Spleen (tissue), 7 donors: ENCODE measurements around the gene PSMB5.

Experiments
- POLR2A ChIP-seq, 3 donors: fragments of 450-650 bp; IDR thresholded peaks; one replicate each; pipeline ENCODE4 v1.5.1; 2017; ENCODE audit warnings: antibody characterized with exemption in 3 of 3, mild to moderate bottlenecking in 1 of 3
- POLR2AphosphoS5 ChIP-seq, 3 donors: sonication (generic); formaldehyde crosslinking; IDR thresholded peaks; one replicate each; pipeline ENCODE4 v1.5.1; 2017; ENCODE audit warnings: antibody characterized with exemption in 3 of 3
- TF ChIP-seq, protein P1 (sequence below), 11 experiments: fragments of 200-600 bp in 7 of 11; fragments of 450-650 bp in 4 of 11; sonication (generic) in 4 of 11; IDR thresholded peaks in 8 of 11; conservative IDR thresholded peaks in 3 of 11; 1 replicate in 7 of 11; 2 replicates in 4 of 11; pipeline versions ENCODE4 v1.4.0 to v1.8.0; 2016 to 2021; ENCODE audit warnings: antibody characterized with exemption in 11 of 11, inconsistent platforms in 4 of 11, mild to moderate bottlenecking in 1 of 11
- donor health status: DM: no; HTN: no; CAD: no; lungs with moderate emphysema.
- donor health status: DM: no; HTN: no; CAD: no.
- donor health status: DM: no; HTN: no; CAD: no.

DNA sequence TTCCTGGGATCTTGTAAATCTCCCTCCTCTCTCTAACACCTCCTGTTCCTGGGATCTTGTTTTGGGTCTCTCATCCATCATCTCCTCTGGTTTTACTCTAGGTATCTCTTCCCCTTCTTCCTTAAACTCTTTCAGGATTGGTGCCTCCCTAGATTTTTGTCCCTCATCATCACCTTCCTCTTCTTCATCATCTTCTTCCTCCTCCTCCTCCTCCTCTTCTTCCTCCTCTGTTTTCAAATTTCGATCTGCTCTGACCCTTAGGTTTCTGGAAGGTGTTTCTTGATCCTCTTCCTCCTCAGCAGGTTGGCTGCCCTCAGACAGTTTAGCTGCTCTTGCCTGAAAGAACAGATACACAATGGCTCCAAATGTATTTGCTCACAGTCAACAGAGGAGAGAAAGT lies 45.8 kb upstream of the PSMB5 start:
- TF ChIP-seq, protein P1, sequence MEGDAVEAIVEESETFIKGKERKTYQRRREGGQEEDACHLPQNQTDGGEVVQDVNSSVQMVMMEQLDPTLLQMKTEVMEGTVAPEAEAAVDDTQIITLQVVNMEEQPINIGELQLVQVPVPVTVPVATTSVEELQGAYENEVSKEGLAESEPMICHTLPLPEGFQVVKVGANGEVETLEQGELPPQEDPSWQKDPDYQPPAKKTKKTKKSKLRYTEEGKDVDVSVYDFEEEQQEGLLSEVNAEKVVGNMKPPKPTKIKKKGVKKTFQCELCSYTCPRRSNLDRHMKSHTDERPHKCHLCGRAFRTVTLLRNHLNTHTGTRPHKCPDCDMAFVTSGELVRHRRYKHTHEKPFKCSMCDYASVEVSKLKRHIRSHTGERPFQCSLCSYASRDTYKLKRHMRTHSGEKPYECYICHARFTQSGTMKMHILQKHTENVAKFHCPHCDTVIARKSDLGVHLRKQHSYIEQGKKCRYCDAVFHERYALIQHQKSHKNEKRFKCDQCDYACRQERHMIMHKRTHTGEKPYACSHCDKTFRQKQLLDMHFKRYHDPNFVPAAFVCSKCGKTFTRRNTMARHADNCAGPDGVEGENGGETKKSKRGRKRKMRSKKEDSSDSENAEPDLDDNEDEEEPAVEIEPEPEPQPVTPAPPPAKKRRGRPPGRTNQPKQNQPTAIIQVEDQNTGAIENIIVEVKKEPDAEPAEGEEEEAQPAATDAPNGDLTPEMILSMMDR (IDR thresholded peaks at IDR 0.05 in 8 of 11, conservative IDR thresholded peaks at IDR 0.05 in 3 of 11): no peak
- TF ChIP-seq POLR2AphosphoS5 (IDR thresholded peaks at IDR 0.05) (no peak), POLR2A (IDR thresholded peaks at IDR 0.05) (no peak)
